ENCODE data around the gene ICA1L.
A peak's percentile ranks its signal among the peaks of the same experiment; 100 is the strongest.

Gene ICA1L

DNA sequence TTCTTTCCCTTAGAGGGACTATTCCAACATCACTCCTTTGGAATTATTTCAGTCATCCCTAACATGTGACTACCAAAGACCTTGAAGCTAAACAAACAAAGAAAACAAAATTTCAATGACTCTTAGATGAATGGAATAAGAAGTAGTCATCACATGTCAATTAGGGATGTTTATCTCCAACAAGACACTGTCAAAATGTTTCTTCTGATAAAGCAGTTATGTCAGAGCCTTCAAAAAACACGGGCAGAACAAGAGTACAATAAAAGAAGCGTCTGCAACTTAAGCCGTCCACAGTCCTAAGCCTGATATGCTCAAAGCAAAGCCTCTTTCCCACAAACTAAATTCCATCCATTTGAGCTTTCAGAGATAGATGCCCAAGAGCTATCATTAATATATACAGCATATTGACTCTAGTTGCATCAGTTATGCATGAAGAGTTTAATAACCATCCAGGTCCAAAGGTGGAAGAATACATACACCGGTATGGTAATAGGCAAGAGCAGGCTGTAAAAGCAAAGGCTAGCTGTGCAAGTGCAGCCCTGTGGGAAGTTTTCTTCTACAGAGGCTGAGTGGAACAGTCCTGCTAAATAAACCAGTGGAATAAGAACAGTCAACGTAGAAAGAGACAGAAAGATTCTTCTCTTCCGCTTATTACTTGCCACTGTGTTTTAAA lies 98.1 kb downstream of the ICA1L start:
- DNase-seq (ENCODE audit: insufficient read length, low spot score) (no peak), FAIRE-seq (peak; percentile 41)
- no peak for TF ChIP-seq CTCF (IDR thresholded peaks at IDR 0.05; ENCODE audit: insufficient read depth, missing control alignments)

DNA sequence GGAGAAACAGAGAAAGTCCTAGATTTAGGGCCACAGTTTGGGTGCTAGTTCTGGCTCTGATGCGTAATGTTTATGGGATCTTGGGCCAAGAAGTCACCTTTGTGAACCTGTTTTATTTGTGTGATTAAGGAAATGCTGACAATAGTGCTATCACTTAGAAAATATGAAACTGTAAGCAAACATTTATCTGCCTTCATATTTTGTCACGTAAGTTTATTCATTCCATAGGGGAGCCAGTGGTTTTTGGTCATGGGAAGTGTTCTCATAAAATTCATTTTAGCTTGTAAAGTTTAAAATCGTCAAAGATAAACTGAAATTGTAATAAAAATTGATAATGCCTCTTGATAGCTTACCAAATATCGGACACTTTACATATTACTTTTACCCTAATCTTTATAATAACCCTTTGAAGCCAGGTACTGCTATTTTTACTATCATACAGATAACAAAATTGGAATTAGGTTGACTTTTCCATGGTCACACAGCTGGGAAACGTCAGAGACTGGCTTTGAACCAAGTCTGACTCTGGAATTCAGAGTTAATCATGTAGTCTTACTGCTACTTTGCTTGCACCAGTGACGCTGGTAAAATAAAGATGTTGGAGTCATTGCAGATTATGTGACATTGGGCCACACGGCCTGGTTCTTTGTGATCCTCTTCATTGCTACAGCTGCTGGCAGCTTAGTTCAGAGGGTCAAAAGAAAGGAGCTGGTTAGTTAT lies 99.7 kb downstream of the ICA1L start:
- no peak for TF ChIP-seq CTCF (IDR thresholded peaks at IDR 0.05; ENCODE audit: insufficient read depth, missing control alignments)
- FAIRE-seq (peak; percentile 21), DNase-seq (ENCODE audit: insufficient read length, low spot score) (no peak)

- TF ChIP-seq CTCF (IDR thresholded peaks at IDR 0.05; ENCODE audit: insufficient read depth, missing control alignments): no peak
- FAIRE-seq (no peak), DNase-seq (ENCODE audit: insufficient read length, low spot score) (no peak)
Measured at GRCh38 chr2:202771336-202771735, 100.2 kb downstream of the ICA1L start.

DNA sequence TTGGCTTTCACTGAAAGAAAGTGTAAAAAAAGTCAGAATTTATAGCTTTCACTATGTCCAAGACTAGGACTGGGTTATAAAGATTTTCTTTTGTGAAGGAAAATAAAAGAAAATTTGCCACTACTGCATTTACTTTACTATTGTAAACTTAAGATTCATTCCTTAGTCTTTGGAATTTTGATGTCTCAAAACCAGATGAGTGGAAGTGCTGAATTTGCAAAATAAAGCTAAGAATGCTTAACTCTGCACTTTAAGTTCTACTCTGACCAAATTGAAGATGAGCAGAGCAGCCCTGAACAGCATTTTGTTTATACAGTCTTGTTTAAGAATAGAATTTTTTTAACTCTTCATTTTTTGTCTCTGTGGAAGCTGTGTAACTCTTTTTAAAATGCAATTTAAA lies 102.4 kb downstream of the ICA1L start:
- DNase-seq (ENCODE audit: insufficient read length, low spot score) (no peak), FAIRE-seq (no peak)
- TF ChIP-seq CTCF (IDR thresholded peaks at IDR 0.05; ENCODE audit: insufficient read depth, missing control alignments): no peak

- no peak for TF ChIP-seq CTCF (IDR thresholded peaks at IDR 0.05; ENCODE audit: insufficient read depth, missing control alignments)
- FAIRE-seq: no peak
- no peak for DNase-seq (ENCODE audit: insufficient read length, low spot score)
Measured at GRCh38 chr2:202768273-202768672, 103.3 kb downstream of the ICA1L start.

DNA sequence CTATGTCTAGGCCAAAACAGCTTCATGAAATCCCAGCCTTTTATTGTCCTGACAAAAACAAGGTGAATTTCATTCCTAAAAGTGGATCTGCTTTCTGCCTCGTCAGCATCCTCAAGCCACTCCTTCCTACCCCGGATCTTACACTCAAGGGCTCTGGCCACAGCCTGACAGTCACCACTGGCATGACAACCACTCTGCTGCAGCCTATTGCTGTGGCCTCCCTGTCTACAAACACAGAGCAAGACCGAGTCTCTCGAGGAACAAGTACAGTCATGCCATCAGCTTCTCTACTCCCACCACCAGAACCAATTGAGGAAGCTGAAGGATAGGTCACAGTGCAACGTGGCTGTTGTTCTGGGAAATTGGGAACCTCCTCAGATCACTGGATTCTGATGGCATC lies 106.1 kb downstream of the ICA1L start:
- FAIRE-seq: no peak
- no peak for TF ChIP-seq CTCF (IDR thresholded peaks at IDR 0.05; ENCODE audit: insufficient read depth, missing control alignments)
- no peak for DNase-seq (ENCODE audit: insufficient read length, low spot score)

GRCh38 chr2:202764991-202765390 lies 106.6 kb downstream of the ICA1L start:
- TF ChIP-seq CTCF (IDR thresholded peaks at IDR 0.05; ENCODE audit: insufficient read depth, missing control alignments): no peak
- no peak for FAIRE-seq
- DNase-seq (ENCODE audit: insufficient read length, low spot score): no peak

Data from D721Med (cell line).